Loucy (cell line): ENCODE results near the gene ROS1.

Source experiments
- H2AFZ ChIP-seq: fragments of 200-600 bp; sonication (generic); 2 replicates; pipeline ENCODE4 v1.6.0; 2016; ENCODE audit warnings: antibody characterized with exemption, mild to moderate bottlenecking, low read length, moderate library complexity
- H3F3A ChIP-seq: fragments of 200-600 bp; 2 replicates; pipeline ENCODE4 v1.6.0; 2016; ENCODE audit warnings: antibody characterized with exemption, low read depth, mild to moderate bottlenecking
- H3K27me3 ChIP-seq: fragments of 200-600 bp; sonication (generic); 2 replicates; pipeline ENCODE4 v1.6.1; 2014; ENCODE audit warnings: low read length, mild to moderate bottlenecking; ENCODE audit not compliant: insufficient read depth, poor library complexity, severe bottlenecking
- H3K36me3 ChIP-seq: fragments of 200-600 bp; sonication (generic); 2 replicates; pipeline ENCODE4 v1.6.1; 2016; ENCODE audit warnings: low read length; ENCODE audit not compliant: insufficient read depth
- H3K4me1 ChIP-seq: fragments of 200-600 bp; sonication (generic); 2 replicates; pipeline ENCODE4 v1.5.1; 2014; ENCODE audit warnings: low read length, mild to moderate bottlenecking; ENCODE audit not compliant: insufficient read depth, poor library complexity, severe bottlenecking
- H3K4me2 ChIP-seq: fragments of 200-600 bp; sonication (generic); 2 replicates; pipeline ENCODE4 v1.6.0; 2014; ENCODE audit warnings: antibody characterized with exemption, low read length, low read depth, mild to moderate bottlenecking; ENCODE audit not compliant: poor library complexity, severe bottlenecking
- H3K4me3 ChIP-seq: fragments of 200-600 bp; sonication (generic); 2 replicates; pipeline ENCODE4 v1.5.1; 2014; ENCODE audit warnings: low read length, mild to moderate bottlenecking, mixed read lengths; ENCODE audit not compliant: poor library complexity, severe bottlenecking
- H3K79me2 ChIP-seq: fragments of 200-600 bp; sonication (generic); 2 replicates; pipeline ENCODE4 v1.6.1; 2014; ENCODE audit warnings: low read length; ENCODE audit not compliant: insufficient read depth
- H3K9ac ChIP-seq: fragments of 200-600 bp; sonication (generic); 2 replicates; pipeline ENCODE4 v1.6.0; 2014; ENCODE audit warnings: mild to moderate bottlenecking, low read depth, low read length, moderate library complexity; ENCODE audit not compliant: poor library complexity, severe bottlenecking
- H3K9me2 ChIP-seq: fragments of 200-600 bp; sonication (generic); replicated peaks from 2 replicates; pipeline ENCODE4 v1.6.1; 2016; ENCODE audit warnings: low read depth, low read length, mixed read lengths
- H3K9me3 ChIP-seq: fragments of 200-600 bp; sonication (generic); 2 replicates; pipeline ENCODE4 v1.6.1; 2014; ENCODE audit warnings: mild to moderate bottlenecking, antibody characterized with exemption, low read length, low read depth; ENCODE audit not compliant: insufficient read depth
- H4K20me1 ChIP-seq: fragments of 200-600 bp; sonication (generic); 2 replicates; pipeline ENCODE4 v1.6.0; 2014; ENCODE audit warnings: antibody characterized with exemption, low read length, mild to moderate bottlenecking; ENCODE audit not compliant: insufficient read depth, poor library complexity, severe bottlenecking
- CTCF ChIP-seq: fragments of 200-600 bp; sonication (generic); conservative IDR thresholded peaks from 2 replicates; pipeline ENCODE4 v1.5.1; 2014; ENCODE audit warnings: mild to moderate bottlenecking, antibody characterized with exemption, low read length
- EZH2phosphoT487 ChIP-seq: fragments of 200-600 bp; IDR thresholded peaks from 2 replicates; pipeline ENCODE4 v1.6.1; 2018; ENCODE audit warnings: antibody characterized with exemption, mild to moderate bottlenecking, moderate library complexity, borderline replicate concordance

Gene ROS1

GRCh38 chr6:117409420-117409819 lies 16.3 kb downstream of the ROS1 start:
- Histone ChIP-seq H3K9ac (no peak overlapping the region), H3K36me3 (no peaks in the 10 kb centered on the region), H4K20me1 (no peaks in the 10 kb centered on the region), H3F3A (no peaks in the 10 kb centered on the region), H3K9me2 (no peaks in the 10 kb centered on the region), H3K27me3 (no peaks in the 10 kb centered on the region), H3K79me2 (no peaks in the 10 kb centered on the region), H3K4me1 (no peaks in the 10 kb centered on the region), H2AFZ (no peak overlapping the region), H3K4me3 (no peak overlapping the region), H3K4me2 (no peak overlapping the region), H3K9me3 (no peaks in the 10 kb centered on the region)
- TF ChIP-seq CTCF (no peak), EZH2phosphoT487 (no peak)

GRCh38 chr6:117404548-117404947 lies 21.2 kb downstream of the ROS1 start:
- Histone ChIP-seq H3K4me3 (no peak overlapping the region), H3K4me1 (no peaks in the 10 kb centered on the region), H3K79me2 (no peaks in the 10 kb centered on the region), H3K9ac (no peak overlapping the region), H3K4me2 (no peak overlapping the region), H3K9me2 (no peaks in the 10 kb centered on the region), H3K27me3 (no peaks in the 10 kb centered on the region), H4K20me1 (no peaks in the 10 kb centered on the region), H3K9me3 (no peaks in the 10 kb centered on the region), H3F3A (no peaks in the 10 kb centered on the region), H2AFZ (no peak overlapping the region), H3K36me3 (no peaks in the 10 kb centered on the region)
- TF ChIP-seq CTCF (peak; percentile 40), EZH2phosphoT487 (no peak)

GRCh38 chr6:117401799-117402198 lies 23.9 kb downstream of the ROS1 start:
- Histone ChIP-seq H3K4me3 (no peak overlapping the region), H3K79me2 (no peaks in the 10 kb centered on the region), H3K9me2 (no peaks in the 10 kb centered on the region), H3K4me1 (no peaks in the 10 kb centered on the region), H4K20me1 (no peaks in the 10 kb centered on the region), H3K4me2 (no peak overlapping the region), H2AFZ (0 out of 2 replicates have a peak overlapping the region, but pooled peaks have one; percentile 18), H3K27me3 (no peaks in the 10 kb centered on the region), H3F3A (no peaks in the 10 kb centered on the region), H3K9me3 (no peaks in the 10 kb centered on the region), H3K9ac (no peak overlapping the region), H3K36me3 (no peaks in the 10 kb centered on the region)
- TF ChIP-seq EZH2phosphoT487 = no peak
- TF ChIP-seq CTCF = no peak
